ENCODE results near the gene PPIE. TPM values are rescaled to one million over a fixed set of nuclear protein-coding genes. Genes with fewer than 3 reads are reported as not detected.

The PPIE gene
- total RNA-seq, 2 experiments from 2014 or later = 54.5 to 71.9 TPM

GRCh38 chr1:39735731-39736130 is 3.0 kb upstream of the PPIE start:
- CTCF ChIA-PET (ENCODE audit: unreplicated experiment) = no interaction called here
- no peak overlapping the region for H3K4me3 ChIP-seq (ENCODE audit: low read depth, low read length, poor library complexity, severe bottlenecking)
- intact Hi-C loops (cut with micrococcal nuclease; ENCODE audit: unreplicated experiment) = no loop called here
- peaks cover 20% of the 10 kb centered on the region; the same call in 1 of the 2 replicates for H3K79me2 ChIP-seq (ENCODE audit: insufficient read depth, low read depth, low read length)
- no peak overlapping the region for H2AFZ ChIP-seq (ENCODE audit: low read length)
- H3K36me3 ChIP-seq (ENCODE audit: insufficient read depth, low read length) = peaks cover 9% of the 10 kb centered on the region; the same call in 1 of the 2 replicates
- no peak overlapping the region for H3K4me2 ChIP-seq (ENCODE audit: low read length)
- BruUV-seq (replicated peaks) = no TSS peak
- H3K9me2 ChIP-seq (ENCODE audit: insufficient read depth, low read length) = no peaks in the 10 kb centered on the region
- peaks cover 22% of the 10 kb centered on the region for H3K4me1 ChIP-seq (ENCODE audit: insufficient read depth, low read length, poor library complexity, severe bottlenecking)
- TF ChIP-seq EZH2phosphoT487 (IDR thresholded peaks at IDR 0.05; ENCODE audit: borderline replicate concordance, low read depth, low read length) (no peak), CTCF (conservative IDR thresholded peaks at IDR 0.05; ENCODE audit: low read length) (no peak)
- POLR2A ChIA-PET = interaction anchor here (0.5 to 1.1 kb wide), 3 partner anchors 9 to 611 kb away, joined by 3 to 4 read pairs (median 3); no protein-coding TSS in a partner anchor
- DNase-seq (ENCODE audit: low spot score) = no peak
- H3K9me3 ChIP-seq (ENCODE audit: low read length) = no peaks in the 10 kb centered on the region
- H3K27ac ChIP-seq (ENCODE audit: low read depth, low read length, poor library complexity, severe bottlenecking) = no peak overlapping the region
- H4K20me1 ChIP-seq (ENCODE audit: insufficient read depth, low read length) = no peaks in the 10 kb centered on the region

- peaks cover 24% of the 10 kb centered on the region; the same call in 1 of the 2 replicates for H3K79me2 ChIP-seq (ENCODE audit: insufficient read depth, low read depth, low read length)
- H3K4me2 ChIP-seq (ENCODE audit: low read length) = no peak overlapping the region
- no peak for DNase-seq (ENCODE audit: low spot score)
- H3K4me1 ChIP-seq (ENCODE audit: insufficient read depth, low read length, poor library complexity, severe bottlenecking) = peaks cover 30% of the 10 kb centered on the region
- H3K9me2 ChIP-seq (ENCODE audit: insufficient read depth, low read length) = no peaks in the 10 kb centered on the region
- CTCF ChIA-PET (ENCODE audit: unreplicated experiment) = no interaction called here
- no TSS peak for BruUV-seq (replicated peaks)
- intact Hi-C loops (cut with micrococcal nuclease; ENCODE audit: unreplicated experiment) = no loop called here
- peaks cover 28% of the 10 kb centered on the region for H3K36me3 ChIP-seq (ENCODE audit: insufficient read depth, low read length)
- no peak overlapping the region for H3K27ac ChIP-seq (ENCODE audit: low read depth, low read length, poor library complexity, severe bottlenecking)
- no peaks in the 10 kb centered on the region for H4K20me1 ChIP-seq (ENCODE audit: insufficient read depth, low read length)
- no peak overlapping the region for H3K4me3 ChIP-seq (ENCODE audit: low read depth, low read length, poor library complexity, severe bottlenecking)
- TF ChIP-seq EZH2phosphoT487 (IDR thresholded peaks at IDR 0.05; ENCODE audit: borderline replicate concordance, low read depth, low read length) (no peak), CTCF (conservative IDR thresholded peaks at IDR 0.05; ENCODE audit: low read length) (no peak)
- POLR2A ChIA-PET = interaction anchor here (0.7 to 1.8 kb wide), 2 partner anchors 16 to 62 kb away, joined by 3 to 4 read pairs; no protein-coding TSS in a partner anchor
- H3K9me3 ChIP-seq (ENCODE audit: low read length) = no peaks in the 10 kb centered on the region
- H2AFZ ChIP-seq (ENCODE audit: low read length) = no peak overlapping the region
These were observed 1.0 kb upstream of the PPIE start for GRCh38 chr1:39737546-39738169.

- Histone ChIP-seq H3K79me2 (ENCODE audit: insufficient read depth, low read depth, low read length) (peaks cover 10% of the 10 kb centered on the region; the same call in 1 of the 2 replicates), H3K4me2 (ENCODE audit: low read length) (no peak overlapping the region), H3K4me3 (ENCODE audit: low read depth, low read length, poor library complexity, severe bottlenecking) (no peak overlapping the region), H3K36me3 (ENCODE audit: insufficient read depth, low read length) (peaks cover 98% of the 10 kb centered on the region), H3K27ac (ENCODE audit: low read depth, low read length, poor library complexity, severe bottlenecking) (no peak overlapping the region), H2AFZ (ENCODE audit: low read length) (no peak overlapping the region), H3K4me1 (ENCODE audit: insufficient read depth, low read length, poor library complexity, severe bottlenecking) (peaks cover 14% of the 10 kb centered on the region), H4K20me1 (ENCODE audit: insufficient read depth, low read length) (no peaks in the 10 kb centered on the region), H3K9me2 (ENCODE audit: insufficient read depth, low read length) (no peaks in the 10 kb centered on the region), H3K9me3 (ENCODE audit: low read length) (no peaks in the 10 kb centered on the region)
- intact Hi-C loops (cut with micrococcal nuclease; ENCODE audit: unreplicated experiment) = no loop called here
- TF ChIP-seq EZH2phosphoT487 (IDR thresholded peaks at IDR 0.05; ENCODE audit: borderline replicate concordance, low read depth, low read length) (no peak), CTCF (conservative IDR thresholded peaks at IDR 0.05; ENCODE audit: low read length) (no peak)
- CTCF ChIA-PET (ENCODE audit: unreplicated experiment) = no interaction called here
- DNase-seq (ENCODE audit: low spot score) = no peak
- POLR2A ChIA-PET = no interaction called here
- no TSS peak for BruUV-seq (replicated peaks)
These were observed 6.5 kb downstream of the PPIE start for GRCh38 chr1:39745016-39745670.
